HepG2 (cell line): ENCODE data around the gene A2ML1. TPM values are rescaled to one million over a fixed set of nuclear protein-coding genes. Genes with fewer than 3 reads are reported as not detected.
"Not testable (repeated sequence)": the region's sequence is repeated elsewhere in the genome, so short reads cannot be mapped to it uniquely, and the experiment has no call there.

Experiments
- ATAC-seq: fragments of 200-7000 bp; cut with Tn5 transposase; 3 replicates; pipeline ENCODE4 v1.9.1; 2020; ENCODE audit warnings: mild to moderate bottlenecking, moderate library complexity
- BruUV-seq: library from RNA; stranded (reverse); fragments of 400-500 nt; replicated peaks from 2 replicates; lab custom pipeline; 2021; lab: Mats Ljungman, UMichigan
- CTCF ChIA-PET: fragments of 300-600 bp; formaldehyde crosslinking; extraction: SDS; loops from one replicate; lab custom pipeline; 2021; ENCODE audit warnings: low total read pairs, inconsistent platforms, low intra/inter-chr PET ratio; lab: Yijun Ruan, JAX
- POLR2A ChIA-PET: fragments of 350-600 bp; sonication (Branson Sonifier 250); formaldehyde crosslinking; loops from one replicate; lab custom pipeline; 2020; ENCODE audit warnings: antibody characterized with exemption, inconsistent platforms; lab: Yijun Ruan, JAX
- DNase-seq: peaks from one replicate; pipeline ENCODE4 v3.0.0-alpha.2; 2015; ENCODE audit warnings: low spot score
- FAIRE-seq: peaks from 3 replicates; lab custom pipeline; 2011; peaks lifted over from hg19 to GRCh38; lab: Jason Lieb, UNC
- H2AFZ ChIP-seq: one replicate; pipeline ENCODE4 v1.6.1; 2011; ENCODE audit warnings: low read length, inconsistent platforms
- H3K27ac ChIP-seq: fragments of 300-600 bp; 3 replicates; pipeline ENCODE4 v1.8.0; 2011; ENCODE audit warnings: mixed run types, mild to moderate bottlenecking, mixed read lengths, low read length, inconsistent platforms; ENCODE audit not compliant: insufficient read depth; ENCODE audit errors: extremely low read length
- H3K27me3 ChIP-seq, 2 experiments: fragments of 200-600 bp in 1 of 2; 2 replicates in 1 of 2; 3 replicates in 1 of 2; pipeline versions ENCODE4 v1.6.0 to v1.8.0; 2011; ENCODE audit warnings: low read length in 2 of 2, mild to moderate bottlenecking in 2 of 2, moderate library complexity in 2 of 2, inconsistent platforms in 1 of 2; ENCODE audit not compliant: insufficient read depth in 2 of 2, control insufficient read depth in 1 of 2
- H3K36me3 ChIP-seq, 2 experiments: fragments of 200-600 bp in 1 of 2; replicated peaks in 1 of 2; 2 replicates in 1 of 2; 3 replicates in 1 of 2; pipeline versions ENCODE4 v1.5.1 to v1.8.0; 2011; ENCODE audit warnings: low read length in 2 of 2, inconsistent platforms in 1 of 2; ENCODE audit not compliant: insufficient read depth in 2 of 2, control insufficient read depth in 1 of 2
- H3K4me1 ChIP-seq: 2 replicates; pipeline ENCODE4 v1.5.1; 2012; ENCODE audit warnings: low read length, inconsistent platforms; ENCODE audit not compliant: insufficient read depth
- H3K4me2 ChIP-seq: 2 replicates; pipeline ENCODE4 v1.6.0; 2011; ENCODE audit warnings: low read depth, low read length, inconsistent platforms
- H3K4me3 ChIP-seq, 3 experiments: fragments of 200-600 bp in 1 of 3; sonication (generic), shearing (Covaris generic) in 1 of 3; replicated peaks in 1 of 3; 2 replicates each; pipeline ENCODE4 v1.5.1; 2011 to 2016; ENCODE audit warnings: low read length in 3 of 3, inconsistent platforms in 2 of 3, low read depth in 2 of 3, mild to moderate bottlenecking in 2 of 3, control low read depth in 1 of 3, mixed read lengths in 1 of 3; ENCODE audit not compliant: insufficient read depth in 1 of 3
- H3K79me2 ChIP-seq: one replicate; pipeline ENCODE4 v1.6.1; 2011; ENCODE audit warnings: low read length, inconsistent platforms; ENCODE audit not compliant: insufficient read depth
- H3K9ac ChIP-seq: 2 replicates; pipeline ENCODE4 v1.6.0; 2011; ENCODE audit warnings: mild to moderate bottlenecking, low read depth, low read length, inconsistent platforms; ENCODE audit not compliant: insufficient read depth
- H3K9me3 ChIP-seq: 2 replicates; pipeline ENCODE4 v1.5.1; 2012; ENCODE audit warnings: mild to moderate bottlenecking, low read length
- H4K20me1 ChIP-seq: 2 replicates; pipeline ENCODE4 v1.6.0; 2011; ENCODE audit warnings: inconsistent platforms, mild to moderate bottlenecking, low read length, moderate library complexity; ENCODE audit not compliant: insufficient read depth
- ZSCAN30 ChIP-seq: sonication (generic); formaldehyde crosslinking; IDR thresholded peaks from 2 replicates; pipeline ENCODE4 v1.5.0; 2020; ENCODE audit warnings: mild to moderate bottlenecking, missing genetic modification reagents
- WGBS: methylation state at CpG from one replicate; pipeline ENCODE4 v1.1.6; 2017; ENCODE audit warnings: low lambda C conversion rate; 5-methylcytosine and 5-hydroxymethylcytosine counted together
- in situ Hi-C: cut with HindIII; loops from 2 replicates; pipeline ENCODE4 v1.10.0; 2017; ENCODE audit warnings: low pct_unique_long_range_greater_than_20kb; ENCODE audit not compliant: extremely low pct_ligation_motif_present
- intact Hi-C: fragments of 100-400 bp; cut with micrococcal nuclease; formaldehyde crosslinking; loops from one replicate; pipeline ENCODE4 v1.10.0; 2022; ENCODE audit not compliant: unreplicated experiment
- polyA plus RNA-seq, 8 experiments: library from polyadenylated mRNA; depleted of rRNA in 3 of 8; stranded (reverse) in 7 of 8; unstranded in 1 of 8; fragments of >200 nt; fragmentation: Illumina TruSeq in 4 of 8; extraction: Trizol in 4 of 8; gene quantifications; 2 replicates each; pipeline versions ENCODE4 v1.2.1 to v1.2.3, GENCODE V29; 2011 to 2016; ENCODE audit warnings: low read depth in 4 of 8, missing spikeins in 1 of 8, mixed read lengths in 1 of 8; ENCODE audit not compliant: insufficient read depth in 1 of 8
- total RNA-seq, 5 experiments: library from RNA; depleted of rRNA; stranded (reverse); fragments of >200 nt; fragmentation: Illumina TruSeq; extraction: Trizol; gene quantifications; 2 replicates each; pipeline ENCODE4 v1.2.3, GENCODE V29; 2016; ENCODE audit warnings: low read depth in 1 of 5
- TF ChIP-seq, protein P1 (sequence below): sonication (generic); formaldehyde crosslinking; IDR thresholded peaks from 2 replicates; pipeline ENCODE4 v1.4.0; 2020; ENCODE audit warnings: missing genetic modification reagents

Gene A2ML1
- total and polyA plus RNA-seq, 2 of the 13 experiments (the other 11 are each of a cell fraction or from before 2014, with no cell fraction given): not detected

DNA sequence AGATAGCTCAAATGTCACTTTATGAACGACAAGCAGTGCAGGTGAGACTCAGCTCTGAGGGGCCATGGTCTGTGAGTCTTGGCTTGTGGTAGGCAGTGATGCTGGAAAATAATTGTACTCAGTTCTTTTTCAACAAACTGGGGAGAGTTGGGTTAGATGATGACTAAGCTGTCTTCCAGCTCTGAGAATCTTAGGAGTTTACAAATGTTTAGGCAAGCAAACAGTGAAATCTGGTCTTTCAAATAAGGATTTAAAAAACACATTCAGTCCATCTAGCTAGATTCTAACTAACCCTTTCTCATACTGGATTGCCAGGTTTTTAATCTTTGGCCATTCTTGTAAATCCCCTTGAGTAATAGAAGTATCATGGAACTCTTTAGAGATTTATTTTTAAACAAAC is 95.3 kb downstream of the A2ML1 start (continued):
- TF ChIP-seq, protein P1, sequence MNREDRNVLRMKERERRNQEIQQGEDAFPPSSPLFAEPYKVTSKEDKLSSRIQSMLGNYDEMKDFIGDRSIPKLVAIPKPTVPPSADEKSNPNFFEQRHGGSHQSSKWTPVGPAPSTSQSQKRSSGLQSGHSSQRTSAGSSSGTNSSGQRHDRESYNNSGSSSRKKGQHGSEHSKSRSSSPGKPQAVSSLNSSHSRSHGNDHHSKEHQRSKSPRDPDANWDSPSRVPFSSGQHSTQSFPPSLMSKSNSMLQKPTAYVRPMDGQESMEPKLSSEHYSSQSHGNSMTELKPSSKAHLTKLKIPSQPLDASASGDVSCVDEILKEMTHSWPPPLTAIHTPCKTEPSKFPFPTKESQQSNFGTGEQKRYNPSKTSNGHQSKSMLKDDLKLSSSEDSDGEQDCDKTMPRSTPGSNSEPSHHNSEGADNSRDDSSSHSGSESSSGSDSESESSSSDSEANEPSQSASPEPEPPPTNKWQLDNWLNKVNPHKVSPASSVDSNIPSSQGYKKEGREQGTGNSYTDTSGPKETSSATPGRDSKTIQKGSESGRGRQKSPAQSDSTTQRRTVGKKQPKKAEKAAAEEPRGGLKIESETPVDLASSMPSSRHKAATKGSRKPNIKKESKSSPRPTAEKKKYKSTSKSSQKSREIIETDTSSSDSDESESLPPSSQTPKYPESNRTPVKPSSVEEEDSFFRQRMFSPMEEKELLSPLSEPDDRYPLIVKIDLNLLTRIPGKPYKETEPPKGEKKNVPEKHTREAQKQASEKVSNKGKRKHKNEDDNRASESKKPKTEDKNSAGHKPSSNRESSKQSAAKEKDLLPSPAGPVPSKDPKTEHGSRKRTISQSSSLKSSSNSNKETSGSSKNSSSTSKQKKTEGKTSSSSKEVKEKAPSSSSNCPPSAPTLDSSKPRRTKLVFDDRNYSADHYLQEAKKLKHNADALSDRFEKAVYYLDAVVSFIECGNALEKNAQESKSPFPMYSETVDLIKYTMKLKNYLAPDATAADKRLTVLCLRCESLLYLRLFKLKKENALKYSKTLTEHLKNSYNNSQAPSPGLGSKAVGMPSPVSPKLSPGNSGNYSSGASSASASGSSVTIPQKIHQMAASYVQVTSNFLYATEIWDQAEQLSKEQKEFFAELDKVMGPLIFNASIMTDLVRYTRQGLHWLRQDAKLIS (CRISPR knock-in tag): no peak
- no peak for TF ChIP-seq ZSCAN30
- TF ChIP-seq, all 625 proteins: peak for 0

DNA sequence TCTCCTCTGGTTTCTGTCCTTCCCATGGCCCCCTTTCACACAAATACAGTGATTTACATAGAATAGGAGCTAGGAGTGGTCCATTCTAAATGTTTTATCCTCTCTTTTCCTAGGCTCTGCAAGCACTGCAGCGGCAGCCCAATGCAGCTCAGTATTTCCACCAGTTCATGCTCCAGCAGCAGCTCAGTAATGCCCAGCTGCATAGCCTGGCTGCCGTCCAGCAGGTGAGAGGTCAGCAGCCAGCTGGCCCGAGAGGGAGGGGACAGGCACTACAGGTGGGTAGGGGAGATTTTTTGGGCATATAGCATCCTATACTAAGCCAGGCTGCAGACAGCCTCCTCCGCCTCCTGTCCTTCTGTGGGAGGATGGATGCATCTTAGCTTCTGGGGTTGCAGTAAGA is 97.2 kb downstream of the A2ML1 start:
- H2AFZ ChIP-seq, H3K4me3 ChIP-seq, FAIRE-seq, H3K79me2 ChIP-seq, CTCF ChIA-PET, H4K20me1 ChIP-seq, DNase-seq, ATAC-seq, H3K9me3 ChIP-seq, POLR2A ChIA-PET, H3K27me3 ChIP-seq, intact Hi-C loops, BruUV-seq, H3K36me3 ChIP-seq, H3K27ac ChIP-seq, H3K4me2 ChIP-seq, in situ Hi-C loops, H3K9ac ChIP-seq: not testable (repeated sequence)
- 84% methylated on average over 2 of the region's 4 CpGs for WGBS
- H3K4me1 ChIP-seq: peaks cover 16% of the 10 kb centered on the region
